ENCODE results near the gene SRI.

SRI gene

GRCh38 chr7:88218836-88219605, 817 bp downstream of the SRI start:
- no peaks in the 10 kb centered on the region for H3K27me3 Mint-ChIP-seq (ENCODE audit: low read depth)
- peak overlapping the region; percentile 86 to 95 (median 91) for H3K4me3 Mint-ChIP-seq
- peak overlapping the region; percentile 60 to 86 (median 81) for H3K27ac Mint-ChIP-seq
- H3K36me3 Mint-ChIP-seq (ENCODE audit: low read depth): peaks cover 20% of the 10 kb centered on the region
- H3K4me1 Mint-ChIP-seq: peaks cover 26% of the 10 kb centered on the region
- H3K9me3 Mint-ChIP-seq: no peaks in the 10 kb centered on the region
- no peak for TF ChIP-seq CTCF (IDR thresholded peaks at IDR 0.05; ENCODE audit: unreplicated experiment in 3 of 3)

GRCh38 chr7:88218429-88218745, 1.5 kb downstream of the SRI start:
- Mint-ChIP-seq H3K27me3 (ENCODE audit: low read depth) (no peaks in the 10 kb centered on the region), H3K4me3 (peak overlapping the region; percentile 86 to 95 (median 91)), H3K36me3 (ENCODE audit: low read depth) (peaks cover 25% of the 10 kb centered on the region), H3K9me3 (no peaks in the 10 kb centered on the region), H3K27ac (peak overlapping the region; percentile 60 to 86 (median 81)), H3K4me1 (peaks cover 26% of the 10 kb centered on the region)
- no peak for TF ChIP-seq CTCF (IDR thresholded peaks at IDR 0.05; ENCODE audit: unreplicated experiment in 3 of 3)

GRCh38 chr7:88217675-88218428, 2.0 kb downstream of the SRI start:
- H3K27me3 Mint-ChIP-seq (ENCODE audit: low read depth): no peaks in the 10 kb centered on the region
- H3K9me3 Mint-ChIP-seq: no peaks in the 10 kb centered on the region
- H3K36me3 Mint-ChIP-seq (ENCODE audit: low read depth): peaks cover 30% of the 10 kb centered on the region
- H3K27ac Mint-ChIP-seq: peak overlapping the region in 1 of 3 experiments; percentile 40
- H3K4me1 Mint-ChIP-seq: peaks cover 26% of the 10 kb centered on the region
- TF ChIP-seq CTCF (IDR thresholded peaks at IDR 0.05; ENCODE audit: unreplicated experiment in 3 of 3): no peak
- H3K4me3 Mint-ChIP-seq: peak overlapping the region; percentile 86 to 95 (median 91)

GRCh38 chr7:88216276-88216675, 3.6 kb downstream of the SRI start:
- peaks cover 26% of the 10 kb centered on the region for H3K4me1 Mint-ChIP-seq
- H3K36me3 Mint-ChIP-seq (ENCODE audit: low read depth): peaks cover 34% of the 10 kb centered on the region
- H3K9me3 Mint-ChIP-seq: no peaks in the 10 kb centered on the region
- no peak overlapping the region for H3K27ac Mint-ChIP-seq
- no peaks in the 10 kb centered on the region for H3K27me3 Mint-ChIP-seq (ENCODE audit: low read depth)
- no peak overlapping the region for H3K4me3 Mint-ChIP-seq
- TF ChIP-seq CTCF (IDR thresholded peaks at IDR 0.05; ENCODE audit: unreplicated experiment in 3 of 3): no peak

GRCh38 chr7:88215295-88215694, 4.5 kb downstream of the SRI start:
- H3K4me1 Mint-ChIP-seq: peaks cover 19% of the 10 kb centered on the region
- H3K4me3 Mint-ChIP-seq: no peak overlapping the region
- no peaks in the 10 kb centered on the region for H3K9me3 Mint-ChIP-seq
- no peaks in the 10 kb centered on the region for H3K27me3 Mint-ChIP-seq (ENCODE audit: low read depth)
- H3K36me3 Mint-ChIP-seq (ENCODE audit: low read depth): peaks cover 35% of the 10 kb centered on the region
- H3K27ac Mint-ChIP-seq: no peak overlapping the region
- TF ChIP-seq CTCF (IDR thresholded peaks at IDR 0.05; ENCODE audit: unreplicated experiment in 3 of 3): no peak

Data from nephron (organoid).